Activated CD4-positive, alpha-beta T cell treated with anti-CD3 and anti-CD28 coated beads, Interleukin-2, amount 50 U/mL, for 4 hours (primary cell): ENCODE data around the gene LINC00632.
"Not testable (repeated sequence)": the region's sequence is repeated elsewhere in the genome, so short reads cannot be mapped to it uniquely, and the experiment has no call there.

Source experiments
- DNase-seq, 2 experiments: peaks; one replicate each; pipeline ENCODE4 v3.0.0-alpha.2; 2020

Gene LINC00632

DNA sequence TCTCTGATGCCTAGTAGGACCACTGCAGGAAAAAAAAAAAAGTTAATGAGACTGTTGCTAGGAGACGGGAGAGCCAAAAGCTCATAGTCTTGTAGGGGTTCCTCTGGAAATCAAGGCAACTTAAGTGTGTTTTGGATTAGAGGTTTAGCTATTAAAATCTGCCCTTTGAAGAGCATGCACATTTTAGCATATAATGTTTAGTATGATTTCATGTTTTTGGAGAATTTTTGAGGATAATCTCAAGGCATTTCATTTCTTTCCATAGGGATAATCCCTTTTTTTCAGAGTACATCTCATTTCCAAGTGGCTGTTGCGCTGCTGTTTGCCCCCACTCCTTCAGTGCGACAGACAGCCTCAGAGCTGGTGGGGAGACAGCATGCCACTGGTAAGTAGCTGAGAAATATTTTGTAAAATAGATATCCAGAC, at the start of gene LINC00632:
Gene LINC00632 (plus strand): TSS at position 339 of the 426 bp plus-strand sequence.
- DNase-seq = no peak

DNA sequence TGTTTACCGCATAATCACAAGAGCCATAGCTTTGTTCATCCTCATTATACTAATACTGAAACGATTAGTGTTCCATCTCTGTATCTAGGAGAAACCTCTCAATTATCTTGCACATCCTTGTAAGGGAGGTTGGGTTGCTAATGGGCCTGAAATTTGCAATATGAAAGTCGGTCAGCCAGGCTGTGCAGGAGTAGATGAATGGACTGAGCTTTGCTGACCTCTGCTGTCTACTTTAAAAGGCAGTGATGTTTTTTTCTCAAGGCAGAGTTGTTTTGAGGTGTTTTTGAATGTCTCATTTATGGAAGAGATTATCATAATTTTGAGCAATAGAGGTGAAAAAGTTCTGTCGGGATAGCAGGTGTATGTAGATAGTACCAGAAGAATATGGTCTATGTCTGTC, 47.9 kb upstream of the LINC00632 start:
- no peak for DNase-seq

- DNase-seq = no peak
Observed at GRCh38 chrX:140664939-140665338, 44.6 kb upstream of the LINC00632 start.

- DNase-seq = no peak
Observed at GRCh38 chrX:140672840-140673731, 36.5 kb upstream of the LINC00632 start.

- DNase-seq = no peak
Observed at GRCh38 chrX:140687706-140688105, 21.9 kb upstream of the LINC00632 start.

- not testable (repeated sequence) for DNase-seq
Observed at GRCh38 chrX:140691596-140691995, 18.0 kb upstream of the LINC00632 start.

- no peak for DNase-seq
Observed at GRCh38 chrX:140697618-140698017, 11.9 kb upstream of the LINC00632 start.

- DNase-seq = no peak
Observed at GRCh38 chrX:140701480-140701879, 8.1 kb upstream of the LINC00632 start.

DNA sequence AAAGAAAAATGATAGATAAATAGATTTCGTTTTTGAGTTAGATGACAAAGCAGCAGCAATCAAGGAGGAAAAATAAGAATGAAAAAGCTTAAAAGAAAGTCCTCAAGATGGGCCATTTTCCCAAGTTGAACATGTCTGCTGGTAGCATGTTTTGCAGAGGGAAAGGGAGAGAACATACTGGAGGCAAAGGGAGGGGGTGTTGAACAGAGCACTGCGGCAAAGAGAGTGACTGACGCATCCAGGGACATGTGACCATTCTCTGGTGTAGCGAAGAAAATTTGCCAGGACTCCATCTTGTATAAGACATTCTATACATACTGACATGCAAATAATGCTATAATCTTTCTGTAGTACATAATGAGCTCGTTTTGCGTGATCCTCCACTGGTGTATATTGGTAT, 1.2 kb downstream of the LINC00632 start:
- no peak for DNase-seq

DNA sequence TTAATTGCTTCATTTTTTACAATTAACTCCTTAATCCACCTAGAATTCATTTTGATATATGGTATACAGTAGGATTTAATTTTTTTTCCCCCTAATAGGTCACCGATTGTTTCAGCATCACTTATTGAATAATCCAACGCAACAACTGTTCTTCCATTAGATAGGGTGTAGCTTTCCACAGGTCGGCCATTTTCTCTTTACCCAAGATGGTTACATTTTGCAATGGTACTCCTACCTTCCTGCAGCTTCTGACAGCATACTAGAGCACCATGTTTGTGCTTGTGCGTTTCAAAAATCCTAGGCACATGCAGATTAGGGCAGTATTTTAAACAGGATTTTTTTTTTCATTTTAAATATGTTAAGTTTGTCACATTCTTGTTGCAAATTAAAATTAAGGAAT, 2.3 kb downstream of the LINC00632 start:
- no peak for DNase-seq

GRCh38 chrX:140712413-140713173, 3.0 kb downstream of the LINC00632 start:
- DNase-seq = no peak

- DNase-seq = no peak
Observed at GRCh38 chrX:140713174-140713539, 3.6 kb downstream of the LINC00632 start.

GRCh38 chrX:140715787-140716186, 6.2 kb downstream of the LINC00632 start:
- no peak for DNase-seq

DNA sequence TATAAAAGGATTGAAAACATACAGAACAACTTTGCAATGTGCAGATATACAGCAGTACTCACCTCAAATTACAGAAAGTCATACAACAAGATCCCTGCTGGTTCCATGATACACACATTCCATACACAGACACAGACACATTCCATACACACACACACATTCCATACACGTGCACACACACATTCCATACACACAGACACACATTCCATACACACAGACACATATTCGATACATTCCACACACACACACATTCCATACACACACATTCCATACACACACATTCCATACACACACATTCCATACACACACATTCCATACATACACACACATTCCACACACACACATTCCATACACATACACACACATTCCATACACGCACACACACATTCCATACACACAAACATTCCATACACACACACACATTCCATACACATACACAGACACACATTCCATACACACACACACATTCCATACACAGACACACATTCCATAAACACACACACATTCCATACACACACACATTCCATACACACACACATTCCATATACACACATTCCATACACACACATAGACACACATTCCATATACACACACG, 13.7 kb downstream of the LINC00632 start:
- DNase-seq = no peak

DNA sequence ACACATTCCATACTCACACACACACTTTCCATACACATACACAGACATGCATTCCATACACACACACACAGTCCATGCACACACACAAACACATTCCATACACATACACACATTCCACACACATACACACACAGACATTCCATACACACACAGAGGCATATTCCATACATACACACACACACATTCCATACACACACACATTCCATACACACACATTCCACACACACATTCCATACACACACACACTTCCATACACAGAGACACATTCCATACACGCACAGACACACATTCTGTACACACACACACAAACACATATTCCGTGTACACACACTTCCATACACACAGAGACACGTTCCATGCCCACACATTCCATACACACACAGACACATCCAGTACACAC, 14.8 kb downstream of the LINC00632 start:
- DNase-seq = no peak

DNA sequence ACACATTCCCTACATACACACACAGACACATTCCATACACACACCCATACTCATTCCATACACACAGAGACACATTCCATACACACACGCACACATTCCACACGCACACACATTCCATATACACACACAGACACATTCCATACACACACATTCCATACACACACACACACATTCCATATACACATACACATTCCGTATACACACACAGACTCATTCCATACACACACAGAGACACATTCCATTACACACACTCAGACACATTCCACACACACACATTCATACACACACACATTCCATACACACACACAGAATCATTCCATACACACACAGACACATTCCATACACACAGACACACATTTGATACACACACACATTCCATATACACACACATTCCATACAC, 15.2 kb downstream of the LINC00632 start:
- no peak for DNase-seq

GRCh38 chrX:140725500-140725899, 15.9 kb downstream of the LINC00632 start:
- no peak for DNase-seq

GRCh38 chrX:140733766-140734342, 24.3 kb downstream of the LINC00632 start:
- no peak for DNase-seq

DNA sequence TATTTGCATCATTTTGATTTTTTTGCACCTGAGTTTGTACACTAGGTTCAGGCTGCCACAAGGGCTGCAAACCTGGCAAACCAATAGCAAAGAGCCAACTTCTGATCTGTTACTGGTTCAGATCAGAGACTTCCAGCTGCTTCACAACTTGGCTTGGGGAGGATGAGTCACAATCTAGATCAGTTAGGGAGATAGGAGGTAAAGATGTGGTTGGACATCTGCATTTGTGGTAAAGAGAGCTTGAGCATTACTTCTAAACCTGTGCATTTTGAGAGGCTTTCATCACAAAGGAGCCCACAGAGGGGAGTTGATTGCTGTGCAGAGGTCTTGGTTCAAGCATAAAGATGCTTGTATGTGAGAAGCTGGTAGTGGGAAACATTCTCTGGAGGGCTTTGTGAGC, 34.5 kb downstream of the LINC00632 start:
- no peak for DNase-seq

DNA sequence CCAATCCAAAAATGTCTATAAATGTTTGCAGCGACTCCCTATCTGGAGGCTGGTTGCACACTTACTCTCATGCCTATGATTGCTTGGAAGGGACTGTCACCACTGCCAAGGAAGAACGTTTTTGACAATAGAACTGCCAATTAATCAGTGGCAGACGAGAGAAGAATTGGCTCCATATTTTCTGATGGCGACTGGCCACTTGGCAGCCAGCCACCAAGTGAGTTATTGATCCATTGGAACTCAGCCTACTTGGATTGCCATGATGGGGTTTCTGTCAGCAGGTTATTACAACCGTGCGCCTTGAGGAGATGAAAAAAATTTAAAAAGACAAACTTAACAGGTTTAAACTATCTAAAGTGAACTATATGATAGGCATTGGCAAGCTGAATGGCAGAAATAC, 47.4 kb downstream of the LINC00632 start:
- DNase-seq = no peak

- DNase-seq = no peak
Observed at GRCh38 chrX:140762061-140762460, 52.5 kb downstream of the LINC00632 start.

DNA sequence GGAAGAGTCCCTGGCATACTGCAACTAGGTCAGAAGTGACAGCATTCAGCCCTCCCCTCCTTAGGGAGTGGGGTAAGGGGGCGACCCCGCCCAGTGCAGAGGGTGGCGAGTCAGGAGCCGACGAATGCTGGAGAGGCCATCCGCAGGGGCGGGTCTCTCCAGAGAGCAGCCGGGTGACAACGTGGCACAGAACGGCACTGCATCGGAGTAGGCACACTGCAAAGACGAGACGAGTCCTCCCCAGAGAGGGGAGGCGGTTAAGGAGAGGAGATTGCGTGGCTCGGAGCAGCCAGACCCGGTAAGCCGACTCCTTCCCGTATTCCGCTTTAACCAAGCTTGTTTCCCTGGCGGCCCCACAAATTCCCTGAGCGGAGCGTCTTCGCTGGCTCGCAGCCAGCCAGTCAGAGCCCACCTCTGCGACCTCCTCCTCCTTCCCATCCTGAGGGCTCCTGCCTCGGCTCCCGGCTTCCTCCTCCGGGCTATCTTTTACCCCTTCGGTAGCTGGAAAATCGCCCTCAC, 54.9 kb downstream of the LINC00632 start:
- no peak for DNase-seq
